ENCODE data around the gene CRACDL.

- no peak for TF ChIP-seq POLR2A (IDR thresholded peaks at IDR 0.05; ENCODE audit: low read depth, low read length)
- TF ChIP-seq CTCF (IDR thresholded peaks at IDR 0.05; ENCODE audit: extremely low read depth in 1 of 2, insufficient read depth in 1 of 2, low read depth in 1 of 2, low read length in 2 of 2) = no peak
- no peak for TF ChIP-seq GATA2 (IDR thresholded peaks at IDR 0.05; ENCODE audit: insufficient read depth, insufficient read length, low read depth, low read length)
- no peak for TF ChIP-seq POLR2AphosphoS5 (IDR thresholded peaks at IDR 0.05; ENCODE audit: insufficient read depth, low read depth, low read length)
- no peak for TF ChIP-seq EZH2 (IDR thresholded peaks at IDR 0.05; ENCODE audit: borderline replicate concordance, low read depth, low read length, severe bottlenecking)
- no peak for TF ChIP-seq FOS (IDR thresholded peaks at IDR 0.05; ENCODE audit: borderline replicate concordance, insufficient read depth, low read length)
- TF ChIP-seq JUN (IDR thresholded peaks at IDR 0.05; ENCODE audit: borderline replicate concordance, insufficient read depth, insufficient read length, low read depth) = no peak
- TF ChIP-seq MYC (IDR thresholded peaks at IDR 0.05; ENCODE audit: low read depth, low read length) = no peak
These were observed 130.4 kb downstream of the CRACDL start for GRCh38 chr2:98805412-98806171.
